ENCODE measurements around the gene HOXD9. TPM values are rescaled to one million over a fixed set of nuclear protein-coding genes. Genes with fewer than 3 reads are reported as not detected.

Gene HOXD9
- total RNA-seq, 1 donor from 2014 or later: not detected

DNA sequence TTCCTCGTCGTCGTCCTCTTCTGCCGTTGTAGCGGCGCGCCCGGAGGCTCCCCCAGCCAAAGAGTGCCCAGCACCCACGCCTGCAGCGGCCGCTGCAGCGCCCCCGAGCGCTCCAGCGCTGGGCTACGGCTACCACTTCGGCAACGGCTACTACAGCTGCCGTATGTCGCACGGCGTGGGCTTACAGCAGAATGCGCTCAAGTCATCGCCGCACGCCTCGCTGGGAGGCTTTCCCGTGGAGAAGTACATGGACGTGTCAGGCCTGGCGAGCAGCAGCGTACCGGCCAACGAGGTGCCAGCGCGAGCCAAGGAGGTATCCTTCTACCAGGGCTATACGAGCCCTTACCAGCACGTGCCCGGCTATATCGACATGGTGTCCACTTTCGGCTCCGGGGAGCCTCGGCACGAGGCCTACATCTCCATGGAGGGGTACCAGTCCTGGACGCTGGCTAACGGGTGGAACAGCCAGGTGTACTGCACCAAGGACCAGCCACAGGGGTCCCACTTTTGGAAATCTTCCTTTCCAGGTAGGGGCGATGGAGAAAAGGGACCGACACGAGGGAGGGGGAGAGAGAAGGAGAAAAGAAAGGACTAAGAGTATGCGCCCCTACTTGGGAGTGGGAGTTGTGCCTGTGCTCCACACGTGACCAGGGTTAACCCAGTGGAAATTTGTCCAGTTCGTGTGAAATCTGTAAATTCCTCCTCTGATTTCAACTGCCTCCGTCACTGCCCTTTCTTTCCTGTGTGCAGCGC is 29.2 kb upstream of the HOXD9 start:
- no peaks in the 10 kb centered on the region for H3K36me3 Mint-ChIP-seq (ENCODE audit: unreplicated experiment)
- peaks cover 91% of the 10 kb centered on the region for H3K27me3 Mint-ChIP-seq (ENCODE audit: unreplicated experiment)
- peaks cover 35% of the 10 kb centered on the region for H3K4me1 Mint-ChIP-seq (ENCODE audit: unreplicated experiment)
- DNase-seq (ENCODE audit: extremely low spot score, unreplicated experiment): peak; percentile 72
- H3K9me3 Mint-ChIP-seq (ENCODE audit: unreplicated experiment): no peaks in the 10 kb centered on the region
- peak overlapping the region; percentile 51 for H3K4me3 Mint-ChIP-seq (ENCODE audit: unreplicated experiment)
- H3K27ac Mint-ChIP-seq (ENCODE audit: unreplicated experiment): no peak overlapping the region
- TF ChIP-seq CTCF (IDR thresholded peaks at IDR 0.05): no peak

GRCh38 chr2:176093898-176094249 is 28.6 kb upstream of the HOXD9 start:
- H3K4me1 Mint-ChIP-seq (ENCODE audit: unreplicated experiment): peaks cover 35% of the 10 kb centered on the region
- peaks cover 89% of the 10 kb centered on the region for H3K27me3 Mint-ChIP-seq (ENCODE audit: unreplicated experiment)
- H3K4me3 Mint-ChIP-seq (ENCODE audit: unreplicated experiment): peak overlapping the region; percentile 36
- no peak overlapping the region for H3K27ac Mint-ChIP-seq (ENCODE audit: unreplicated experiment)
- H3K36me3 Mint-ChIP-seq (ENCODE audit: unreplicated experiment): no peaks in the 10 kb centered on the region
- H3K9me3 Mint-ChIP-seq (ENCODE audit: unreplicated experiment): no peaks in the 10 kb centered on the region
- no peak for TF ChIP-seq CTCF (IDR thresholded peaks at IDR 0.05)
- no peak for DNase-seq (ENCODE audit: extremely low spot score, unreplicated experiment)

DNA sequence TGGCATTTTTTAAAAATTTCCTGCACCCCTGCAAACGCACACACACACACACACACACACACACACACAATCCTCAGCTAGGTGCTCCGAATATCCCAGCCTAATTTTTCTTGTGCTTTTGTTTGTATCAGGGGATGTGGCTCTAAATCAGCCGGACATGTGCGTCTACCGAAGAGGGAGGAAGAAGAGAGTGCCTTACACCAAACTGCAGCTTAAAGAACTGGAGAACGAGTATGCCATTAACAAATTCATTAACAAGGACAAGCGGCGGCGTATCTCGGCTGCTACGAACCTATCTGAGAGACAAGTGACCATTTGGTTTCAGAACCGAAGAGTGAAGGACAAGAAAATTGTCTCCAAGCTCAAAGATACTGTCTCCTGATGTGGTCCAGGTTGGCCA is 28.2 kb upstream of the HOXD9 start:
- no peaks in the 10 kb centered on the region for H3K9me3 Mint-ChIP-seq (ENCODE audit: unreplicated experiment)
- H3K4me3 Mint-ChIP-seq (ENCODE audit: unreplicated experiment): no peak overlapping the region
- H3K4me1 Mint-ChIP-seq (ENCODE audit: unreplicated experiment): peaks cover 37% of the 10 kb centered on the region
- H3K27me3 Mint-ChIP-seq (ENCODE audit: unreplicated experiment): peaks cover 89% of the 10 kb centered on the region
- no peak for TF ChIP-seq CTCF (IDR thresholded peaks at IDR 0.05)
- no peaks in the 10 kb centered on the region for H3K36me3 Mint-ChIP-seq (ENCODE audit: unreplicated experiment)
- DNase-seq (ENCODE audit: extremely low spot score, unreplicated experiment): peak; percentile 30
- no peak overlapping the region for H3K27ac Mint-ChIP-seq (ENCODE audit: unreplicated experiment)

DNA sequence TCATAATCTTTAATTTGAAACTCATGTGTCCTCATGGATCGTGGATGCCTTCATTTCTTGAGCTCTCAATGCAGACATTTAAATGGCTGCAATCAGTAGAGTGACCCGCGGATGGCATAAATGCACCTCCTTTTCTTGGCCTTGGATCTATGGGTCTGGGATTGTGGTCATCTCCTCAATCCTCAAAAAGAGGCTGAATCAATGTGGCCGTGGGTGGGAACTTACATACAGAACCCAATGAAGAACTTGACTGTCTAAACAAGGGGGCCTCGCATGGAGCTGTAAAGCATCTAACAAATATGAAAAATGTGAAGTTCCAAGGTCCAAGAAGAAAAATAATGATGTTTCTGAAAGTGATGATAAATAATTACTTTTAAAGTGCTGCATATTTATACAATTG is 27.1 kb upstream of the HOXD9 start:
- Mint-ChIP-seq H3K27ac (ENCODE audit: unreplicated experiment) (no peak overlapping the region), H3K4me1 (ENCODE audit: unreplicated experiment) (peaks cover 37% of the 10 kb centered on the region), H3K4me3 (ENCODE audit: unreplicated experiment) (no peak overlapping the region), H3K27me3 (ENCODE audit: unreplicated experiment) (peaks cover 87% of the 10 kb centered on the region), H3K9me3 (ENCODE audit: unreplicated experiment) (no peaks in the 10 kb centered on the region), H3K36me3 (ENCODE audit: unreplicated experiment) (no peaks in the 10 kb centered on the region)
- TF ChIP-seq CTCF (IDR thresholded peaks at IDR 0.05): no peak
- DNase-seq (ENCODE audit: extremely low spot score, unreplicated experiment): peak; percentile 23

GRCh38 chr2:176096243-176096985 is 26.1 kb upstream of the HOXD9 start:
- H3K4me3 Mint-ChIP-seq (ENCODE audit: unreplicated experiment): peak overlapping the region; percentile 74
- H3K27me3 Mint-ChIP-seq (ENCODE audit: unreplicated experiment): peaks cover 87% of the 10 kb centered on the region
- H3K9me3 Mint-ChIP-seq (ENCODE audit: unreplicated experiment): no peaks in the 10 kb centered on the region
- TF ChIP-seq CTCF (IDR thresholded peaks at IDR 0.05): no peak
- DNase-seq (ENCODE audit: extremely low spot score, unreplicated experiment): no peak
- H3K4me1 Mint-ChIP-seq (ENCODE audit: unreplicated experiment): peaks cover 37% of the 10 kb centered on the region
- H3K27ac Mint-ChIP-seq (ENCODE audit: unreplicated experiment): no peak overlapping the region
- no peaks in the 10 kb centered on the region for H3K36me3 Mint-ChIP-seq (ENCODE audit: unreplicated experiment)
